H1 (cell line): ENCODE results near the gene BCAS3. TPM values are rescaled to one million over a fixed set of nuclear protein-coding genes. Genes with fewer than 3 reads are reported as not detected.

ENCODE experiments used
- PHF8 ChIP-seq: fragments of 200-600 bp; sonication (generic); conservative IDR thresholded peaks from 2 replicates; pipeline ENCODE4 v1.7.1; 2012; ENCODE audit warnings: low read depth, mild to moderate bottlenecking, inconsistent platforms, low read length, moderate library complexity
- polyA plus RNA-seq, 7 experiments: library from polyadenylated mRNA; depleted of rRNA in 3 of 7; stranded (reverse) in 5 of 7; unstranded in 2 of 7; fragments of >200 nt in 5 of 7; fragments of 200-250 nt in 2 of 7; gene quantifications; 1 replicate in 5 of 7; 2 replicates in 1 of 7; 4 replicates in 1 of 7; pipeline versions ENCODE4 v1.2.1 to v1.2.3, GENCODE V29; 2011 to 2013; ENCODE audit warnings: missing spikeins in 2 of 7, mixed read lengths in 2 of 7
- total RNA-seq: library from RNA; stranded (reverse); fragmentation: NEBNext Ultra II Directional; extraction: Animal tissue kit (Norgen Biotek cat#: 25700); gene quantifications from 2 replicates; pipeline ENCODE4 v1.2.1, GENCODE V29; 2021

BCAS3 gene
- total and polyA plus RNA-seq, 2 of the 8 experiments (the other 6 are each of a cell fraction or from before 2014, with no cell fraction given), result 9.9 to 13.3 TPM

- TF ChIP-seq PHF8, result no peak
Observed at GRCh38 chr17:61179380-61179806, 501.7 kb downstream of the BCAS3 start (continued).
